ENCODE data around the gene SLC4A9.
A peak's percentile ranks its signal among the peaks of the same experiment; 100 is the strongest.

The SLC4A9 gene

GRCh38 chr5:140362875-140363630 lies 3.1 kb downstream of the SLC4A9 start:
- peak; percentile 59 to 72 for DNase-seq (ENCODE audit: low read depth in 2 of 2)

- no peak for DNase-seq (ENCODE audit: low read depth in 2 of 2)
Measured at GRCh38 chr5:140363631-140364471, 3.9 kb downstream of the SLC4A9 start.

- DNase-seq (ENCODE audit: low read depth in 2 of 2): no peak
Measured at GRCh38 chr5:140364472-140364765, 4.4 kb downstream of the SLC4A9 start.

- no peak for DNase-seq (ENCODE audit: low read depth in 2 of 2)
Measured at GRCh38 chr5:140365282-140365681, 5.3 kb downstream of the SLC4A9 start.

- no peak for DNase-seq (ENCODE audit: low read depth in 2 of 2)
Measured at GRCh38 chr5:140365941-140366340, 5.9 kb downstream of the SLC4A9 start.

GRCh38 chr5:140366589-140367255 lies 6.7 kb downstream of the SLC4A9 start:
- DNase-seq (ENCODE audit: low read depth in 2 of 2): no peak

GRCh38 chr5:140367256-140368013 lies 7.4 kb downstream of the SLC4A9 start:
- DNase-seq (ENCODE audit: low read depth in 2 of 2): no peak

- no peak for DNase-seq (ENCODE audit: low read depth in 2 of 2)
Measured at GRCh38 chr5:140371356-140372151, 11.6 kb downstream of the SLC4A9 start.

GRCh38 chr5:140372971-140373487 lies 13.0 kb downstream of the SLC4A9 start:
- peak; percentile 9 to 10 for DNase-seq (ENCODE audit: low read depth in 2 of 2)

- no peak for DNase-seq (ENCODE audit: low read depth in 2 of 2)
Measured at GRCh38 chr5:140381351-140381750, 21.4 kb downstream of the SLC4A9 start.

- DNase-seq (ENCODE audit: low read depth in 2 of 2): no peak
Measured at GRCh38 chr5:140381972-140382371, 22.0 kb downstream of the SLC4A9 start.

GRCh38 chr5:140382866-140383265 lies 22.9 kb downstream of the SLC4A9 start:
- DNase-seq (ENCODE audit: low read depth in 2 of 2): no peak

GRCh38 chr5:140383300-140383699 lies 23.3 kb downstream of the SLC4A9 start:
- DNase-seq (ENCODE audit: low read depth in 2 of 2): no peak

- no peak for DNase-seq (ENCODE audit: low read depth in 2 of 2)
Measured at GRCh38 chr5:140388052-140388451, 28.1 kb downstream of the SLC4A9 start.

GRCh38 chr5:140391312-140391711 lies 31.3 kb downstream of the SLC4A9 start:
- DNase-seq (ENCODE audit: low read depth in 2 of 2): no peak

GRCh38 chr5:140391732-140392131 lies 31.7 kb downstream of the SLC4A9 start:
- DNase-seq (ENCODE audit: low read depth in 2 of 2): no peak

- no peak for DNase-seq (ENCODE audit: low read depth in 2 of 2)
Measured at GRCh38 chr5:140393738-140394137, 33.7 kb downstream of the SLC4A9 start.

- no peak for DNase-seq (ENCODE audit: low read depth in 2 of 2)
Measured at GRCh38 chr5:140398379-140398811, 38.4 kb downstream of the SLC4A9 start.

GRCh38 chr5:140399979-140400729 lies 40.2 kb downstream of the SLC4A9 start:
- DNase-seq (ENCODE audit: low read depth in 2 of 2): peak in 1 of 2 donors; percentile 13
